Measurements from ENCODE around the gene MFF. TPM values are rescaled to one million over a fixed set of nuclear protein-coding genes. Genes with fewer than 3 reads are reported as not detected.
A peak's percentile ranks its signal among the peaks of the same experiment; 100 is the strongest.
"Not testable (repeated sequence)": the region's sequence is repeated elsewhere in the genome, so short reads cannot be mapped to it uniquely, and the experiment has no call there.

Gene MFF
- total RNA-seq, 1 donor from 2014 or later: 35.4 TPM

DNA sequence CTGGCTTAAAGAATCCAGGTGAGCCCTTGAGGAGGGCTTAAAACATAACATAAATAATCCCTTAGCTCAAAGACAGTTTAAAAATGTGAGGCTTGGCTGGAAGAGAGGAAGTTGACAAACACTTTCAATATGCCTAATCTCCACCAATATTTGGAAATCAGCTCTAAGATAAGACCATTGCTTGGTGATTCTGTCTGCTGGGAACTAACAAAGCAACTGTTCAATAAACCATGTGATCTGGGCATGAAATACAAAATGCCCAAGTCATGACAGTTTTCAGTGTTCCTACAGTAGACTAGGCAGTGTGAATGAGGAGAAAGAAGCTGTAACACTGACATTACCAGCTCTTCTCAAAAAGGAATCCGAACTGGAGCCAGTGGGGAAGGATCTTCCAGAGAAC, 10.7 kb downstream of the MFF start:
- no peak for DNase-seq (ENCODE audit: low read depth in 2 of 2)

DNA sequence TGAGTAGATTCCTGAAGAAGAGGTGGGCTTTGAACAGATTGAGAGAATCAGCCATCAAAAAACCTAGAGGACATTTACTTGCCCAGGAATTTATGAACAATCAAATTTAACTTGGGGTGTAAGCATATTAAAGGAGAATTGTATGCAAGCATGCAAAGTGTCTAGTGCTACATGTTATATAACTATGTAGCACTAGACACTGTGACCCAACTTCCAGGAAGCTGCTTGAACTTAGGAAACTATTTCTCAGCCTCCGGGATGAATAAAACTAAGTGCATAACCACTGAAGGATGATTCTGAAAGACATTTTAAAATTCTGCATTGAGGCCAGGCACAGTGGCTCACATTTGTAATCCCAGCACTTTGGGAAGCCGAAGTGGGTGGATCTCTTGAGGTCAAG, 12.4 kb downstream of the MFF start:
- no peak for DNase-seq (ENCODE audit: low read depth in 2 of 2)

DNA sequence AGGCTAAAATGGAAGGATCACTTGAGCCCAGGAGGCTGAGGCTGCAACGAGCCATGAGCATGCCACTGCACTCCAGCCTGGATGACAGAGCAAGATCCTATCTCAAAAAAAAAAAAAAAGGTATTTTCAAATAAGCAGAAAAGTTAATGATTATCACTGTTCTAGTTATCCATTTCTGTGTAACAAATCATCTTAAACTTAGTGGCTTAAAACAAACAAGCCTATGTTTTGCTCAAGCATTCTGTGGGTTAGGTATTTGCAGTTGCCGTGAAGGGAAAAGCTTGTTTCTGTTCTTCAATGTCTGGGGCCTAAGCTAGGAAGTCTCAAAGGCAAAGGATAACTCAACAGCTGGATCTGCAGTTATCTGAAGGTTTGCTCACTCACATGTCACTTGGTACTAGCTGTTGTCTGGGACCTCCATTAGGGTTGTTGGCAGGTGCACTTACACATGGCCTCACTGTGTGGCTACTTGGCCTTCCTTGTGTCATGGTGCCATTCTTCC, 14.1 kb downstream of the MFF start:
- DNase-seq (ENCODE audit: low read depth in 2 of 2): no peak

DNA sequence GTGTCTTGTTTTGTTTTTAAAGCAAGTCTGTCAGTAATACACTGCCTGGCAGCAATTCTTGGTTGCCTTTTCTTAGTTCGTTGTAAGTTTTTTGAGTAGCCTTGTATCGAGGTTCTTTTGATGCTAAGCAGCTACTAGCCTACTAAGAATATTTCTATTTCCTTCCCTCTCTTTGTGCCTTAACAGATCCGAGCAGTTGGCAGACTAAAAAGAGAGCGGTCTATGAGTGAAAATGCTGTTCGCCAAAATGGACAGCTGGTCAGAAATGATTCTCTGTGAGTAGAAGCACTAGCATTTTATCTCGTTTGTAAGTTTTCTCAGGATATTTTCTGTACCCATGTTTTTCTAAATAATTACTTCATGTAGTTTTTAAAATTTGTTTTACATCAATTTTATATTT, 15.1 kb downstream of the MFF start:
- DNase-seq (ENCODE audit: low read depth in 2 of 2): no peak

DNA sequence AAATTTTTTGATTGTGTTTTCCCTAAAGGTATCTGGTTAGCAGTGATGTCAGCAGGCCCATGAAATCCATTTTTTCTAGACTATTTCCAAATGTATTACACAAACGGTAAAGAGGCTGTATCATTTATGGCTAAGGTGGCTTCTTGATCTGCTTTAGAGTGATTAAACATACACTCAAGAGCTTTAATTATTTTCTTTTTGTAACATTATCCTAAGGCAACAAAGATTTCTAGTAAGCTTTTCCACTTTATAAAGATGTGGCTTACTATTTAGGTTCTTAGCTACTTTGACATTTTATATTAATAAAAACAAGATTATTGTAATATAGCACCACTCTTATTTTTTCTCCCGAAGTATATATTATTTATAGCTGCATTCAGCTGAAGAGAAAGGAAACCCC, 16.5 kb downstream of the MFF start:
- DNase-seq (ENCODE audit: low read depth in 2 of 2): no peak

DNA sequence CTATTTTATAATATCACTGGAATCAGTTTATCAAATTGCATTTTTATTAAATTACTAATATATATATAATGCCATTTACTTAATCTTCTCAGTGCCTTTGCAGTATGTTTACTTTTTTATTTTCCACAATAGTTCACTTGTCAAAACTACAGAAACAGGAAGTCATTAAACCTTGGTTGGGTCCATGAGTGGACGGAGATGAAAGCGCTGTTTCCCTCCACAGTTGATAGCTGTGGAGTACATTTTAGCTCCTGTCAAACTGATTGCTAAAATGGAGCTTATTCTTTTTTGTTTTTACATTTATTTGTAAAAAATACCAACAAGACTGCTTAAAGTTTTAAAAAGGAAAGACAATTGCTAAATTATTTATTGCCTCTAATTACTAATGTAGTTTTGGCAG, 19.2 kb downstream of the MFF start:
- DNase-seq (ENCODE audit: low read depth in 2 of 2): no peak

DNA sequence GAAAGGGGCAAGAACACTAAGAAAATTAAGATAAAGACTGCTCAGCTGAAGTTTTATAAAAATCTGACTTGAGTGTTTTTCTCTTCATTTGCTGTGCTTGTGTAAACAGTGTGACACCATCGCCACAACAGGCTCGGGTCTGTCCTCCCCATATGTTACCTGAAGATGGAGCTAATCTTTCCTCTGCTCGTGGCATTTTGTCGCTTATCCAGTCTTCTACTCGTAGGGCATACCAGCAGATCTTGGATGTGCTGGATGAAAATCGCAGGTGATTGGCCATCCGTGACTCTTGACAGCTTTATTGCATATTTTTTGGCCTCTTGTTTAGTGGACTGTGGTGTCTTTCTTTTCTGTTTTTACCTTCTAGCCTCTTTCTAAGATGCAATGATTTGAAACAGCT, 22.1 kb downstream of the MFF start:
- no peak for DNase-seq (ENCODE audit: low read depth in 2 of 2)

DNA sequence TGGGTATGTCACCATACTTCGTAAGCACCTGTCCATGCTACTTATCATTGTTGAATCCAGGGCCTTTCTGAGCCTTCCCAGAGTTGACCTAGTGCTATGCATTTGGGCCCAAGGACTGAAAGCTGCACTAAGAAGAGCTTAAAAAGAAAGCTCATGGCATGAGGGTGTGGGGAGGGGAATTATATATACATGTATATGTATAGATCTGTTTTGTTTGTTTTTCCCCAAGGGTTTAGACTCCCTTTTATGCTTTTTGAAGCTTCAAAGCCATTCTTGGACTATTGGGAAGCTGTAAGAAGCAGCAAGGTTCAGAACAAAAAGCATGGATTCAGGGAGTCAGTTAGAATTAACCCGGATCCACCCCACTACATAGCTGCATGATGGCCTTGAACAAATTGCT, 23.3 kb downstream of the MFF start:
- no peak for DNase-seq (ENCODE audit: low read depth in 2 of 2)

DNA sequence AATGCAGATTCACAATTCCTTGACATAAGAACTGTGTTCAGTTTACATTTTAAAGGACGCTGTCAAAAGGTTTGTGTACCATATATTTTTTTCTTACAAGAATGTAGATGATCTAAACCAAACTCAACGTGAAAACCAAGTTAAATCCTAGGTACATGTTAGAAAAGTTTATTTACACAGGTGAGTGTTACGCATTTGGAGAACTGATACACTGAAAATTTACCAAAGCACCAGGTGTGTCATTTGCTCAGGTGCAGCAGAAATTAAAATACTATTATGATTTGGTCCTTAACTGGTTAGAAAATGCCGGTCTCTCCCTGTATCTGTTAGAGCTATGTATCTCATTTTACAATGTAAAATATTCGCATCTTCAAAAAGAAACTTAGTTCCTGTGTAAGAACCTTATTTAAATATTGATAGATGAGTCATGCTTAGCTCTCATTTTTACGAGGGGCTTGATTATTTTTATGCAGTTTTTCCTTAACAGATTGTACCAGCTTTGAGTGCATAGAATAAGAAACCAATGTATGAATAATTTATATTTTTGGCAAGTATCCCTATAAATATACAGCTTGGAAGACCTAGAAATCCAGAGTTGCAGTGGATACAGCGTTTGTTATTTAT, 25.1 kb downstream of the MFF start:
- DNase-seq (ENCODE audit: low read depth in 2 of 2): no peak

DNA sequence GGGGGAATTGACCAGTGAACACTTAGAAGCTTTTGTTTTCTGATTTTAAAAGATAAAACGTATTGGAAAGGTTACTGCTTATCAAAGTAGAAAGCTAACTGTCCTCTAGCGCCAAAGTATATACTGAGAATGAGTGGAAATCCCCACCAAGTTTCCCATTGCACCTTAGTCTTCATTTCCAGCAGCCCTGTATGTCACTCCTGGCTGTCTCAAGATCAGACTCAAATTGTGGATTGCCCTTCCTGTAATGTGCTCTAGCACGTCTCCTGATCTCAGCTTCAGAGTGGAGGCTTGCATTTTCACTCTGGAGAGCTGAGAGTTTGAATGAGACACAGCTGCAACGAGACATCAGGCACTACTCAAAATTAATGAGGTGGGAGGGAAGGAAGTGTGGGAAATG, 26.6 kb downstream of the MFF start:
- no peak for DNase-seq (ENCODE audit: low read depth in 2 of 2)

DNA sequence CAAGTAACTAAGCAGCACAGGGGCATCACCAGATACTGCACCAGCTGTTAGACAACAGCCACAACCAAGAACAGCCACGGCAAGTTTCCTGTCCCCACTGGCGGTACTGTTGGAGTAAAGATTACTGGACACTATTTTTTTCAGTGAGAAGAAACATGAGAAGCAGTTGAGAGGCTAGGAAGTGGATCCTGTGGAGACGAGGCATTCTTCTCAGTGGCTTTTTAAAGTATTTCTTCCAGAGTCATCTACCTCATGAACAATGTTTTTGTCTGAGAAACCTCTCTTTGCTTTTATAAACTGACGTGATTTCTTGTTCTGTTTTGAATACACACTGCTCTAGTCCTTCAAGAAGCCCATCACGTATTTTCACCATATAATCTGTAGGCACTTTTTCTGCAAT, 35.3 kb downstream of the MFF start:
- no peak for DNase-seq (ENCODE audit: low read depth in 2 of 2)

DNA sequence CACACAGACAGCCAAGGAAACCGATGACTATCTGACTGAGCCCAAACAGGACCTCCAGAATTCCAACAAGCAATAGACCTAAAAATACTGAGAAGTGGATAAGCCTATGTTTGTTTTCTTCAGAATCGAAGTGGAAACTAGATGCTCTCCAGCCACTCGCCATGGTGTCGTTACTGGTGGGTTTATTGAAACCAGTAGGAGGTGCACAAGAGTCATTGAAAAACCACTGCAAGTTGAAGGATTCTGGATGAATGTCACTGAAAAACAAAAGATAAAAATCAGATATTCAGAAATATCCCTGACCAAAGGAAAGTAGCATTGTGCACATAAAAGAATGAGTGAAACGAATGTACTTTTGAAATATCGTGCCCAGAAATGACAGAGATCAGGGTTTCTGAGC, 38.7 kb downstream of the MFF start:
- DNase-seq (ENCODE audit: low read depth in 2 of 2): no peak

DNA sequence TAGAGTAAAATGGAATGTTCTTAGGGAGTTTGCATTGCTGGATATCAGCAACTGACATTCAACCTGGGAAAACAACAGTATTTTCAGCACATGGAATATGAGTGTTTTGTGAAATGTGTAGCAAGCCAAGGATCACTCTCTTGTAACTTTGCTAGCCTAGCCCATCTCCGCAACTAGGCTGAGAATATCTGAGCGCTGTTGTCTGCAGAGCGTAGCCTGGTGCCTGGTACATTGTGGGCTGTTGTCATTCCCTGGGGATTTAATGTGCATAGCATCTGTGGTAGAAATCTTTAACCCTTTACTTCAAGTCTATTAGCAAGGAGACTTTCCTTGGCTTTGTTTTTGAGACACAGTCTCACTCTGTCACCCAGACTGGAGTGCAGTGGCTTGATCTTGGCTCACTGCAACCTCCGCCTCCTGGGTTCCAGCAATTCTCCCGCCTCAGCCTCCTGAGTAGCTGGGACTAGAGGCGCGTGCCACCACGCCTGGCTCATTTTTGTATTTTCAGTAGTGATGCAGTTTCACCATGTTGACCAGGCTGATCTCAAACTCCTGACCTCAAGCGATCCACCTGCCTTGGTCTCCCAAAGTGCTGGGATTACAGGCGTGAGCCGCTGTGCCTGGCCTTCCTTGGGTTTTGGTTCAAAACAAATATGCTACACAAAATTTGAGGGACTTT, 39.7 kb downstream of the MFF start:
- not testable (repeated sequence) for DNase-seq (ENCODE audit: low read depth in 2 of 2)

DNA sequence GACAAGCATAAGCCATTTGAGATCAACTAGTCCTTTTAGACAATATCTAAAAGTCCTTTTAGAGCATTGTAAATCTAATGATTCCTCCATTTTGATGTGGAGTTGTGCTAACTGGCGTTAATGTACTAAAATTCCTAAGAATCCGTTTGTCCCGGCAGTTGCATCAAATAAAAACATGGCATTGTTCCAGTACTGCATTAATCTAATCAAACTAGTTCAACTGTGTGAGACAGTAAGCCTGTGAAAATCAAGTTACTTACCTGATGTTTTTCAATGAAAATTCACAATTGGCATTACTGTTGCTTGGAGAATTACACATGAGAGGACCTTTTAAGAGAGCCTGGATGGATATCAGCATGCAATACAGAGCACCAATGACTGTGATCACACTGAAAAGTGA, 40.8 kb downstream of the MFF start:
- DNase-seq (ENCODE audit: low read depth in 2 of 2): no peak

DNA sequence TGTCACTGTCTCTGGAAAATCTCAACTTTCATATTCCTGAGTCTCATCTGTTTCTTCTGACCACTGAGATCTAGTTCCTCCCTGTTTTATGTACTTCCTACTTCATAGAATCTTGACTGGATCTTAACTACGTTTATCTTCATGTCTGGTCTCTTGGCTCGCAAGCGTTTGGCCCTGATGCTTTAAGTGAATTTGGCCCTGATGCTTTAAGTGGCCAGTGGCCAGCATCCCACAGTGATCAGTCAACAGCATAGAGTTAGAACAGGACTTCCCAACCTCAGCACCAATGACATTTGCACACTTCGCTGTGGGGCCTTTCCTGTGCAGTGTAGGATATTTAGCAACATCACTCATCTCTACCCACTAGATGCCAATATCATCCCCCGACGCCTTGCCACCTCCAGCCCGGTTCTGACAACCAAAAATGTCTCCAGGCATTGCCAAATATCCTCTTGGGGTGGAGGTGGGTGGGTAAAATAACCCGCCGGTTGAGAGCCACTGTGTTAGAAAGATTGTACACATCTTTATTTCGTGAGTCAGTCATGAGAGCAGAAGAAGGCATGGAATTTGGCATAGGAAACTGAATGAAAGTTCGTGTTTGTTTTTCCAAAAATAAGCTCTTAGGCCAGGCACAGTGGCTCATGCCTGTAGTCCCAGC, 41.8 kb downstream of the MFF start:
- peak in 1 of 2 donors; percentile 2 for DNase-seq (ENCODE audit: low read depth in 2 of 2)

DNA sequence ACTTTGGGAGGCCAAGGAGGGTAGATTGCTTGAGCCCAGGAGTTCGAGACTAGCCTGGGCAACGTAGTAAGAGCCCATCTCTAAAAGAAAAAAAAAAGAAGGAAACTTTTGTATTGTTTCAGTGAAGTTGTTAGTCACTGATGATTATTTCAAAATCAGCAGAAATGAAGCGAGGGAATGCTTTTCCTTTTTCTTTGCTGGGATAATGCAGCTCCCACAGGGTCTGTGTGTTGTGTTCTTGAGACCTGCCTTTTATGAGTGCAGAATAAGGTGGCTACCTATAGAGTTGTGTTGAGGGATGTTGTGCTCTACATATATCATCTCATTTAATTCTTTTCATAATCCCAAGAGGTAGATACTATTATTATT, 42.4 kb downstream of the MFF start:
- no peak for DNase-seq (ENCODE audit: low read depth in 2 of 2)

DNA sequence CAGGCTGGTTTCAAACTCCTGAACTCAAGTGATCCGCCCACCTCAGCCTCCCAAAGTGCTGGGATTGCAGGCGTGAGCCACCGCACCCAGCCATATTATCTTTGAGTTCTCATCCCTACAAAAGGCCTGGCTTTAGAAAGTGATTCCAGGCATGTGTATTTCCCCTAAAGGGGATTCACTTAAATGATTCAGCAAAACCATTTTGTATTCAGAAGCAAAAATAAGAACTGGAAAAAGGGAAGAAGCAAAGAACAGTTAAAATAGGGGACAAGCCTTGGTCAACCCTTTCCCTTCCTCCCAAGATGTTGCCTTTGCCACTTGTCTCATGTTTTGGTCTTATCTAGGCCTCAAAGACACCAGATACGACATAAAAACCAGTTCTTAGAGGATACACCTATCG, 43.5 kb downstream of the MFF start:
- DNase-seq (ENCODE audit: low read depth in 2 of 2): no peak

DNA sequence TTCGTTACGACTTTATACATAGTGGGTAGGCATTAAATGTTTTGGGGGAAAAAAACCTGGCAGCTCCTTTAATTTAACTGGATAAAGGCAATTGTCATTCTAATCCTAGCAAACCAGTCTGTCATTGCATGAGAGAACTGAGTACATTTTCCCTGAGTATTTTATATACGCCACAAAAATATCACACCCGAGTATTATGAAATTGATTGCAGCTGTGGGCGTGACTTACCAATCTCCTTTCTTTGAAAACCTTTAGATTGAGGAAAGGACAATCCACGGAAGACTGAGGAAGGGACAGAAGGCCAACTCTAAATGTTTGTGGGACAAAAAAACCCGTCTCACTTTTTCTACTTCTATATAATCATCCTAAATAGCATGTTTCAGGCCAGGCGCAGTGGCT, 45.0 kb downstream of the MFF start:
- no peak for DNase-seq (ENCODE audit: low read depth in 2 of 2)

DNA sequence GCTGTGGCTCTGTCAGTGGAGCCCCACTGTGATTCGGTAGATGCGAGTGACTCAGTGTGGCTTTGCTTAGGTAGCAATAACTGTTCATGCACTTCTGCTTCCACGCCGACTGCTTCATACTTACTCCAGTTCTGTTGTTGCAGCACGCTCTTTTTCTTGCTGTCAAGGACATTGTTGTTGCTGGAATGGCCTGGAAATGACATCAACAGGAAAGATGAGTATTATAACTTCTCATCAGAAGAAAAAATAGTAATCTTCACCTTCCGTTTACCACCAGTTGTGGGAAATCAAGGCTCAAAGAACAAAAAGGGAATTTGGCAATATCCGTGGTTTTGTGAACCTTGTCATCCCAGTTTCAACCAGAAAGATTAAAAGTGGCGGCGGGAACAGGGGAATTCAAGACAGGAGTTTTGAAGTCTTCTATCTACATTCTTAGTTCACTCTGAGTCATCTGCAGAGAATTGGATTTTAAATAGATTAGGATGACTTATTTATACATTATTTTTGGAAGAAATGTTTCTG, 45.8 kb downstream of the MFF start:
- DNase-seq (ENCODE audit: low read depth in 2 of 2): peak; percentile 43 to 52

DNA sequence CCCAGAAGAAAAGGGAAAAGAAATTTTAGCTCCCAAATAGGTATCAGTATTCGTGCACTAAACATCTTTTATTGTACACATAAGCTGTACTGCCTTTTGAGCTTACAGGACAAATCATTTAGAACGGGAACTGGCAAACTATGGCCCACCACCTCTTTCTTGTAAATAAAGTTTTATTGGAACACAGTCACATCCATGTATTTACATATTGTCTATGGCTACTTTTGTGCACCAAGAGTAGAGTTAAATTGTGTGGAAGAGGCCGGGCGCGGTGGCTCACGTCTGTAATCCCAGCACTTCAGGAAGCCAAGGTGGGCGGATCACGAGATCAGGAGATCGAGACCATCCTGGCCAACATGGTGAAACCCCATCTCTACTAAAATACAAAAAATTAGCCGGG, 48.3 kb downstream of the MFF start:
- DNase-seq (ENCODE audit: low read depth in 2 of 2): no peak

DNA sequence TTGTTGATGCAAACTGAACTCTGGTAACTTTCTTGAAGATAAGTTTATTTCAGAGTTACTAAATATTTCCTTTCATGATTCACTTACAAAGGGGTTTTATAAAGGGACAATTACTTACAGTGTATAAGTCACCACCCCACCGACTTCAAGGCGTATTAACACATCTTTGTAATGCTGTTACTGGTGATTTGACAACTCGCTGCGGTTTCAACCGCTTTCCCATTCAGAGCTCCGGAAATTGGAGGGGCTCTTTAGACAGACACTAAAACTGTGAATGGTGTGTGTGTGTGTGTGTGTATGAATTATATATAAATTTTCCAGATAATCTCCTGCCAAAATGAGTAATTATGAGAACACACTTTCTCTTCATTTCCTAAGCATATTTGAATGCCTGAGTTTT, 49.1 kb downstream of the MFF start:
- DNase-seq (ENCODE audit: low read depth in 2 of 2): no peak

DNA sequence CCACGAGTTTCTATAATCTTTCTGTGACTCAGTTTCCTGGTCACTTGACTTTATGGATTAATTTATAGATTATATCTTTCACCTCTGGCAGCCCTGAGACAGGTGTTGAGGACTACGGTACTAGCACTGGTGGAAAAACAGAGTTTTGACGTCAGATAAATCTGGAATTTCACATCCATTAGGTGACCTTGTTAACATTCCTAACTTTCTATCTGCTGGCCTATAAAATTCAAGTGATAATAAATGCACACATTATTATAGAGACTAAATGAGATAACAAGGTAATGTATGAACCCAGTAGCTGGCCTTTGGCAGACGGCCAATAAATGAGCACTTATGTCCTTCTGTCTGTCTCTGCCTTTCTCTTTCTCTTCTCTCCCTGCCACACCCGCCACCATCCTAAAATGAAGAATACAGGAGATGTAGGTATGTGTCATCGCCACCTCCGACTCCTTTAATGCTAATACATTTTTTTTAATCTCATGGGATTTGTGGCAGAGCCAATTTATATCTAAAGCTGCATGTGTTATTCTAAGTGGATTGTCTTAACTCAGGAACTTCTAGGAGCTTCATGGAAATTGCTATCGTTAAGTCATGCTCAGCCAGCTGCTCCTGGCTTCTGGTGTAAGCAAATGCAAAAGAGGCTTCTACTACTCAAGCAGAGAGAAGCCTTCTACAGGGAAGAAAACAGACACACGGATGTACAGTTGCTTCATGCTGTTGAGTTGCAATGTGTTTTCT, 51.8 kb downstream of the MFF start:
- DNase-seq (ENCODE audit: low read depth in 2 of 2): no peak

All from dermis microvascular lymphatic vessel endothelial cell (primary cell).